H1 (cell line): Measurements from ENCODE around the gene GIGYF2. TPM values are rescaled to one million over a fixed set of nuclear protein-coding genes. Genes with fewer than 3 reads are reported as not detected.

Source experiments
- CTCF ChIA-PET: fragments of 300-600 bp; sonication (Branson Sonifier 250); formaldehyde crosslinking; loops from one replicate; lab custom pipeline; 2021; ENCODE audit not compliant: partially characterized antibody; lab: Charles Lee
- POLR2A ChIA-PET: fragments of 300-600 bp; sonication (Branson Sonifier 250); formaldehyde crosslinking; loops from one replicate; lab custom pipeline; 2021; ENCODE audit warnings: inconsistent platforms; ENCODE audit not compliant: partially characterized antibody; lab: Charles Lee
- DNase-seq, 2 experiments: peaks; one replicate each; pipeline versions ENCODE4 v3.0.0 to v3.0.0-alpha.2; 2010 to 2022; ENCODE audit warnings: low spot score in 2 of 2, low read depth in 1 of 2, mixed read lengths in 1 of 2
- FAIRE-seq: peaks from 2 replicates; lab custom pipeline; 2011; peaks lifted over from hg19 to GRCh38; lab: Jason Lieb, UNC
- H2AFZ ChIP-seq: 2 replicates; pipeline ENCODE4 v1.8.1; 2012; ENCODE audit warnings: low read length, inconsistent platforms
- H2AK5ac ChIP-seq: 2 replicates; pipeline ENCODE4 v1.6.1; 2013; ENCODE audit warnings: low read depth, low read length
- H2BK120ac ChIP-seq: replicated peaks from 2 replicates; pipeline ENCODE3; 2013; ENCODE audit warnings: low read depth, low read length, inconsistent platforms
- H2BK12ac ChIP-seq: 2 replicates; pipeline ENCODE4 v1.6.1; 2013; ENCODE audit warnings: low read depth, low read length
- H2BK15ac ChIP-seq: 2 replicates; pipeline ENCODE4 v1.6.1; 2013; ENCODE audit warnings: low read length
- H2BK20ac ChIP-seq: 2 replicates; pipeline ENCODE4 v1.6.1; 2013; ENCODE audit warnings: low read length
- H2BK5ac ChIP-seq: 2 replicates; pipeline ENCODE4 v1.6.1; 2013; ENCODE audit warnings: low read depth, low read length
- H3K14ac ChIP-seq: 2 replicates; pipeline ENCODE4 v1.6.1; 2013; ENCODE audit warnings: inconsistent platforms; ENCODE audit not compliant: insufficient read length
- H3K18ac ChIP-seq: 2 replicates; pipeline ENCODE4 v1.6.1; 2013; ENCODE audit warnings: low read length; ENCODE audit errors: extremely low read depth
- H3K23ac ChIP-seq: 2 replicates; pipeline ENCODE4 v1.6.1; 2013; ENCODE audit warnings: inconsistent platforms; ENCODE audit not compliant: insufficient read length
- H3K23me2 ChIP-seq: 2 replicates; pipeline ENCODE4 v1.6.1; 2013; ENCODE audit warnings: low read depth, low read length
- H3K27ac ChIP-seq: 2 replicates; pipeline ENCODE4 v1.6.1; 2011; ENCODE audit warnings: low read depth, low read length, inconsistent platforms
- H3K27me3 ChIP-seq, 4 experiments: replicated peaks in 1 of 4; 1 replicate in 1 of 4; 2 replicates in 3 of 4; pipeline versions ENCODE4 v1.6.1 to v1.8.1; 2011 to 2013; ENCODE audit warnings: low read length in 3 of 4, mild to moderate bottlenecking in 3 of 4, inconsistent platforms in 2 of 4, mixed read lengths in 2 of 4, moderate library complexity in 1 of 4; ENCODE audit not compliant: control insufficient read depth in 3 of 4, insufficient read depth in 3 of 4; ENCODE audit errors: extremely low read depth in 1 of 4
- H3K36me3 ChIP-seq, 4 experiments: 2 replicates each; pipeline versions ENCODE4 v1.6.1 to v1.8.1; 2011 to 2013; ENCODE audit warnings: mild to moderate bottlenecking in 4 of 4, low read length in 3 of 4, moderate library complexity in 2 of 4, control low read depth in 1 of 4, inconsistent platforms in 1 of 4; ENCODE audit not compliant: insufficient read depth in 4 of 4, control insufficient read depth in 2 of 4
- H3K4ac ChIP-seq: replicated peaks from 2 replicates; pipeline ENCODE3; 2013; ENCODE audit warnings: low read length, low read depth, mixed read lengths, inconsistent platforms; ENCODE audit not compliant: insufficient read length
- H3K4me1 ChIP-seq, 4 experiments: replicated peaks in 1 of 4; 1 replicate in 1 of 4; 2 replicates in 3 of 4; pipeline versions ENCODE4 v1.6.1 to v1.8.1; 2011 to 2013; ENCODE audit warnings: low read length in 3 of 4, inconsistent platforms in 2 of 4, mixed read lengths in 1 of 4; ENCODE audit not compliant: insufficient read depth in 4 of 4, control insufficient read depth in 3 of 4
- H3K4me2 ChIP-seq, 2 experiments: 2 replicates each; pipeline versions ENCODE4 v1.6.1 to v1.8.1; 2011 to 2013; ENCODE audit warnings: low read depth in 2 of 2, low read length in 2 of 2, control low read depth in 1 of 2, inconsistent platforms in 1 of 2, mild to moderate bottlenecking in 1 of 2; ENCODE audit not compliant: insufficient read depth in 1 of 2
- H3K4me3 ChIP-seq, 4 experiments: fragments of 200-600, 300-600 bp in 1 of 4; sonication (generic), shearing (Covaris generic), sonication (Bioruptor Twin) in 1 of 4; 2 replicates each; pipeline versions ENCODE4 v1.5.1 to v1.8.1; 2011 to 2016; ENCODE audit warnings: low read length in 4 of 4, low read depth in 3 of 4, control low read depth in 2 of 4, inconsistent platforms in 2 of 4, mild to moderate bottlenecking in 2 of 4, mixed read lengths in 1 of 4, moderate library complexity in 1 of 4; ENCODE audit not compliant: insufficient read depth in 2 of 4; ENCODE audit errors: extremely low read depth in 1 of 4
- H3K56ac ChIP-seq: replicated peaks from 2 replicates; pipeline ENCODE3; 2013; ENCODE audit warnings: low read depth, mild to moderate bottlenecking, mixed read lengths, low read length, inconsistent platforms; ENCODE audit not compliant: insufficient read length
- H3K79me1 ChIP-seq: 2 replicates; pipeline ENCODE4 v1.6.1; 2013; ENCODE audit warnings: low read depth, low read length, control low read depth
- H3K79me2 ChIP-seq, 2 experiments: 2 replicates each; pipeline versions ENCODE4 v1.6.1 to v1.8.1; 2012 to 2013; ENCODE audit warnings: low read length in 2 of 2, mild to moderate bottlenecking in 2 of 2, inconsistent platforms in 1 of 2; ENCODE audit not compliant: insufficient read depth in 2 of 2, control insufficient read depth in 1 of 2
- H3K9ac ChIP-seq, 4 experiments: replicated peaks in 1 of 4; 1 replicate in 1 of 4; 2 replicates in 3 of 4; pipeline versions ENCODE4 v1.6.1 to v1.8.1; 2011 to 2013; ENCODE audit warnings: low read depth in 3 of 4, low read length in 3 of 4, control low read depth in 2 of 4, mild to moderate bottlenecking in 2 of 4, moderate library complexity in 2 of 4, inconsistent platforms in 1 of 4; ENCODE audit errors: extremely low read depth in 1 of 4
- H3K9me3 ChIP-seq, 2 experiments: 2 replicates each; pipeline versions ENCODE4 v1.6.1 to v1.8.1; 2012 to 2013; ENCODE audit warnings: mild to moderate bottlenecking in 2 of 2, moderate library complexity in 2 of 2, control low read depth in 1 of 2, inconsistent platforms in 1 of 2, low read depth in 1 of 2, low read length in 1 of 2, mixed read lengths in 1 of 2; ENCODE audit not compliant: insufficient read depth in 2 of 2
- H4K20me1 ChIP-seq, 2 experiments: replicated peaks in 1 of 2; 2 replicates each; pipeline versions ENCODE3 to v1.8.1; 2011 to 2013; ENCODE audit warnings: inconsistent platforms in 2 of 2, low read length in 2 of 2, mild to moderate bottlenecking in 1 of 2; ENCODE audit not compliant: insufficient read depth in 2 of 2, control insufficient read depth in 1 of 2
- H4K5ac ChIP-seq: 2 replicates; pipeline ENCODE4 v1.6.1; 2013; ENCODE audit warnings: low read length, low read depth, mixed read lengths, inconsistent platforms; ENCODE audit not compliant: insufficient read length
- H4K8ac ChIP-seq: 2 replicates; pipeline ENCODE4 v1.8.0; 2013; ENCODE audit warnings: mild to moderate bottlenecking, moderate library complexity, low read length, inconsistent platforms; ENCODE audit not compliant: insufficient read depth; ENCODE audit errors: extremely low read depth
- H4K91ac ChIP-seq: replicated peaks from 2 replicates; pipeline ENCODE3; 2013; ENCODE audit warnings: low read length, mixed read lengths, inconsistent platforms; ENCODE audit not compliant: insufficient read length
- KDM1A ChIP-seq: fragments of 200-600, 300-600 bp; sonication (generic); IDR thresholded peaks from 2 replicates; pipeline ENCODE4 v1.7.1; 2016; ENCODE audit warnings: mild to moderate bottlenecking, low read length, borderline replicate concordance
- POU5F1 ChIP-seq: IDR thresholded peaks from 2 replicates; pipeline ENCODE4 v1.6.1; 2011; ENCODE audit warnings: low read depth, mild to moderate bottlenecking, low read length, moderate library complexity
- WGBS, 2 experiments: shearing (Covaris generic) in 1 of 2; methylation state at CpG; one replicate each; pipeline versions ENCODE4 v1.1.6 to v1.1.7; 2013 to 2015; ENCODE audit warnings: low lambda C conversion rate in 2 of 2, mixed read lengths in 2 of 2, inconsistent platforms in 1 of 2, low coverage in 1 of 2, missing lambda C conversion rate in 1 of 2; ENCODE audit not compliant: insufficient replicate concordance in 2 of 2, insufficient coverage in 1 of 2, insufficient read length in 1 of 2; ENCODE audit errors: extremely low coverage in 1 of 2, missing lambda C conversion rate in 1 of 2; 5-methylcytosine and 5-hydroxymethylcytosine counted together
- polyA plus RNA-seq, 7 experiments: library from polyadenylated mRNA; depleted of rRNA in 3 of 7; stranded (reverse) in 5 of 7; unstranded in 2 of 7; fragments of >200 nt in 5 of 7; fragments of 200-250 nt in 2 of 7; gene quantifications; 1 replicate in 5 of 7; 2 replicates in 1 of 7; 4 replicates in 1 of 7; pipeline versions ENCODE4 v1.2.1 to v1.2.3, GENCODE V29; 2011 to 2013; ENCODE audit warnings: missing spikeins in 2 of 7, mixed read lengths in 2 of 7
- total RNA-seq: library from RNA; stranded (reverse); fragmentation: NEBNext Ultra II Directional; extraction: Animal tissue kit (Norgen Biotek cat#: 25700); gene quantifications from 2 replicates; pipeline ENCODE4 v1.2.1, GENCODE V29; 2021
- TF ChIP-seq, protein P1 (sequence below): IDR thresholded peaks from 2 replicates; pipeline ENCODE4 v1.6.1; 2012; ENCODE audit warnings: inconsistent platforms

Gene GIGYF2
- total and polyA plus RNA-seq, 2 of the 8 experiments (the other 6 are each of a cell fraction or from before 2014, with no cell fraction given) = 22.3 to 62.0 TPM

DNA sequence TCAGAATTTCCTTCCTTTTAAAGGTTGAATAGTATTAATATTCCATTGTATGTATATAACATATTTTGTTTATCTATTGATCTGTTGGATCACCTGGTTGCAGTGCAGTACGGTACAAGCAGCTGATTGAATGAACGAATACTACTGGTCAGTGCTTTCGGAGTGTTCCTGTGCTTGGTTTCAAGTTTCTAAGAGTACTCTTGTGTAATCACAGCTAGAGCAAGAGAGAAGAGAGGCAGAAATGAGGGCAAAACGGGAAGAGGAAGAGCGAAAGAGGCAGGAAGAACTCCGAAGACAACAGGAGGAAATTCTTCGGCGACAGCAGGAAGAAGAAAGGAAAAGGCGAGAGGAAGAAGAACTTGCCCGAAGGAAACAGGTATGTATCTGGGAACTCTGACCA is 119.5 kb downstream of the GIGYF2 start:
- Histone ChIP-seq H3K4ac (no peak overlapping the region), H2AK5ac (no peak overlapping the region), H3K4me1 (no peaks in the 10 kb centered on the region), H4K8ac (no peak overlapping the region), H4K20me1 (peaks cover 0 to 4% of the 10 kb centered on the region in 2 experiments), H3K4me2 (no peak overlapping the region), H2BK15ac (no peak overlapping the region), H3K18ac (no peak overlapping the region), H3K9me3 (no peaks in the 10 kb centered on the region), H3K36me3 (peaks cover 0 to 66% (median 24%) of the 10 kb centered on the region in 4 experiments; a peak in 7 of 8 replicates), H3K23ac (no peak overlapping the region), H3K79me2 (no peaks in the 10 kb centered on the region), H2AFZ (no peak overlapping the region), H3K9ac (no peak overlapping the region), H3K4me3 (no peak overlapping the region), H2BK120ac (no peak overlapping the region), H3K27ac (no peak overlapping the region), H2BK5ac (no peak overlapping the region), H3K23me2 (no peaks in the 10 kb centered on the region), H2BK20ac (no peak overlapping the region), H2BK12ac (no peak overlapping the region), H3K56ac (no peak overlapping the region), H4K5ac (no peak overlapping the region), H4K91ac (no peak overlapping the region), H3K79me1 (no peaks in the 10 kb centered on the region), H3K14ac (no peak overlapping the region), H3K27me3 (no peaks in the 10 kb centered on the region)
- CTCF ChIA-PET = interaction anchor here (1.3 kb wide), 1 partner anchor 20 kb away, joined by 3 read pairs; no protein-coding TSS in a partner anchor
- 91% methylated on average over 10 of the region's 10 CpGs; no CpG with 5 or more reads in 1 of the 2 experiments for WGBS, 2 experiments
- no peak for DNase-seq
- POLR2A ChIA-PET = no interaction called here
- FAIRE-seq = no peak
- TF ChIP-seq, protein P1, sequence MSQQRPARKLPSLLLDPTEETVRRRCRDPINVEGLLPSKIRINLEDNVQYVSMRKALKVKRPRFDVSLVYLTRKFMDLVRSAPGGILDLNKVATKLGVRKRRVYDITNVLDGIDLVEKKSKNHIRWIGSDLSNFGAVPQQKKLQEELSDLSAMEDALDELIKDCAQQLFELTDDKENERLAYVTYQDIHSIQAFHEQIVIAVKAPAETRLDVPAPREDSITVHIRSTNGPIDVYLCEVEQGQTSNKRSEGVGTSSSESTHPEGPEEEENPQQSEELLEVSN = no peak
- TF ChIP-seq KDM1A (no peak), POU5F1 (no peak)
